Measurements from ENCODE around the gene RFTN2.
"Not testable (repeated sequence)": the region's sequence is repeated elsewhere in the genome, so short reads cannot be mapped to it uniquely, and the experiment has no call there.

Gene RFTN2

DNA sequence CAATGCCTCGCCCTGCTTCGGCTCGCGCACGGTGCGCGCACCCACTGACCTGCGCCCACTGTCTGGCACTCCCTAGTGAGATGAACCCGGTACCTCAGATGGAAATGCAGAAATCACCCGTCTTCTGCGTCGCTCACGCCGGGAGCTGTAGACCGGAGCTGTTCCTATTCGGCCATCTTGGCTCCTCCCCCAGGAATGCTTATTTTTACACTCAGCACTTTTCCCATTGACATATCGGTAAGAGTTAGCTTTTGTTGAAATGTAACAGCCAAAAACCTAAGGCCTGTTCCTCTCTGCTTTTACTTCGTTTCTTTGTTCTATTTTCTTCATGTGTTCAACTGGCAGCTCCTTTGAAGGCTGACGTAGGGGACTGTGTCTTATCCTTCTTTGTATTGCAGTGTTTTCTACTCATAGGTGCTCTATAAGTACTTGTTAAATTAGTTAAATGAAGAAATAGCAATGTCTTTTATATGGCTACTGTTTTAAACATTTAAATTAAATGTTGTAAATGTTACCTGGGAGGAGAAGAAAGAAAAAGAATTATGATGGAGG lies 34.7 kb downstream of the RFTN2 start:
- peak overlapping the region; percentile 49 for H3K4me3 ChIP-seq (ENCODE audit: low read depth, low read length)
- H3K27me3 ChIP-seq (ENCODE audit: control insufficient read depth, insufficient read depth, low read length); H3K36me3 ChIP-seq (ENCODE audit: control insufficient read depth, insufficient read depth, low read length); H3K9ac ChIP-seq (ENCODE audit: low read depth, low read length); H3K9me3 ChIP-seq (ENCODE audit: control insufficient read depth, insufficient read depth, low read length); H3K4me1 ChIP-seq (ENCODE audit: control insufficient read depth, insufficient read depth, low read length): not testable (repeated sequence)
- H3K27ac ChIP-seq (ENCODE audit: low read depth, low read length): peak overlapping the region; percentile 47

DNA sequence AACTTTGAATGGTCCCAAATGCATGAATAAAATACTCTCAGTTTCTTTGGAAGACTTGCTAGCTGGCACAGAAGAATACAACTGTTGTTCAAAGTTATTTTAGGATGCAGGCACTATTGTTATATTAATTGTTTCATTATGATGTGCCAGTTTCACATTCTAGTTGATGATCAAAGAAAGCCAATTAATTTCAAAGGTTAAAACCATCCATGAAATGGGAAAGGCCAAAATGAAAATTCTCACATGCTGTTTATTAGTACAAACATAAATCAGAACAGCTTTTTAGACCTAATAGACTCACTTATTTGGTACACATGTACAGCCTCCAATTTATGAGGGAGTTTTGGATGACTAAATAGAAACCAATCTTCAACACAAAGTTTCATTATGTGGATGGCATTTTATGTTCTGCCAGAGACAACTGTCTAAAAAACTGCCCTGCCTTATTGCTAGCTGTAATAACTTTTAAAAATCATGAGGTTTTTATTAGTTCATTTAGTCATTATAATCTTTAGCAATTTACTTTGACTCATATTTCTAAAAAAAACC lies 42.2 kb downstream of the RFTN2 start:
- Histone ChIP-seq H3K4me3 (ENCODE audit: low read depth, low read length) (no peak overlapping the region), H3K27ac (ENCODE audit: low read depth, low read length) (no peak overlapping the region), H3K9me3 (ENCODE audit: control insufficient read depth, insufficient read depth, low read length) (no peaks in the 10 kb centered on the region), H3K27me3 (ENCODE audit: control insufficient read depth, insufficient read depth, low read length) (no peaks in the 10 kb centered on the region), H3K9ac (ENCODE audit: low read depth, low read length) (no peak overlapping the region), H3K4me1 (ENCODE audit: control insufficient read depth, insufficient read depth, low read length) (peaks cover 6% of the 10 kb centered on the region), H3K36me3 (ENCODE audit: control insufficient read depth, insufficient read depth, low read length) (no peaks in the 10 kb centered on the region)

DNA sequence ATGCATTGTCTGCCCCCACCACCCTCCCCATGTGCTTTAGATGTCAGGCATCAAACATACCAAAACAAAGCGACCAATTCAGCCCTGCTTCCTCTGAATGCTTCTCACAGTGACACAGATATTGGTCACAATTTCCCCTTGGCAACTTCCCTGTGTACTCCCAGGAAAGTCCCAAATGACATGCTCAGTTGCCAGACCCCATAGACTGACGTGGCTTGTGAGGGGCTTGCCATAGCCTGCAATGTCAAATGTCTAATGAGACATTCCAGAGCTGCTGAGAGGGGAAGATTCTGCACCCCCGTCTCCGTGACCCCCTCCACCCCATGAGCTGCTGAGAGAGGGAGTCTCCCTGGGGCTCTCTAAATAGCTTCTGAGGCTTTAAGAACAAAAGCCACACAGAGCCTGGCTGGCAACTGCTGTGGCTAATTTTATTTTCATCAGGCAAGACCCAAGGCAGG lies 47.3 kb downstream of the RFTN2 start:
- Histone ChIP-seq H3K36me3 (ENCODE audit: control insufficient read depth, insufficient read depth, low read length) (no peaks in the 10 kb centered on the region), H3K9me3 (ENCODE audit: control insufficient read depth, insufficient read depth, low read length) (no peaks in the 10 kb centered on the region), H3K9ac (ENCODE audit: low read depth, low read length) (no peak overlapping the region), H3K27me3 (ENCODE audit: control insufficient read depth, insufficient read depth, low read length) (no peaks in the 10 kb centered on the region), H3K4me1 (ENCODE audit: control insufficient read depth, insufficient read depth, low read length) (peaks cover 10% of the 10 kb centered on the region), H3K27ac (ENCODE audit: low read depth, low read length) (peak overlapping the region; percentile 33), H3K4me3 (ENCODE audit: low read depth, low read length) (no peak overlapping the region)

DNA sequence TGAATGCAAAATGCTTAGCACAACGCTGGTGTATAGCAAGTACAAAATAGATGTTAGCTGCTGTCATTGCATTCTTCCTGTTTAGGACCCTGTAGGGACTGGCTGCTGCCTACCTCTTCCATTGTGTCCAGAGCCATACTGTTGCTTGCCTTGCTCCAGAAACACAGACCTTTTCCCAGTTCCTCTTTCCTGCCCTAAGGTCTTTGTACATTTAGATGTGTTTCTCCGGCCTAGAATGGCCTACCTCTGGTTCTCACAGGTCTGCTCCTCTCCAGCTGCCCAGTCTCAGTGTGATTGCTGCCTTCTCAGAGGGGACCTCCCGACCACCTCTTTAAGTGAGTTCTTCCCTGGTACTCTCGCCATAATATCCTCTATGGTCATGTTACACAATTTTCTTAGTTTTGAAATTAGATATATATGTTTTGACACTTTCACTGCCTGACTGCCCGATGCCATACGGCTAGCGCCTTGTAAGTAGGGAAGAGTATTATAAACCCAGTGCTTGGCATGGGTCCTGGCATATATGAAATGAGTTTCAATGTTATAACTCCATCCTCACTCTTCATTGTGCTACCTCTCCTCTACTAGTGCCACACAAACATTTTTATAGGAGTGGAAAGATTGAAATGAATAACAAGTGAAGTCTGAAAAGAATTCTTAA lies 48.3 kb downstream of the RFTN2 start:
- no peak overlapping the region for H3K9ac ChIP-seq (ENCODE audit: low read depth, low read length)
- H3K9me3 ChIP-seq (ENCODE audit: control insufficient read depth, insufficient read depth, low read length): no peaks in the 10 kb centered on the region
- H3K36me3 ChIP-seq (ENCODE audit: control insufficient read depth, insufficient read depth, low read length): no peaks in the 10 kb centered on the region
- H3K27me3 ChIP-seq (ENCODE audit: control insufficient read depth, insufficient read depth, low read length): no peaks in the 10 kb centered on the region
- H3K4me3 ChIP-seq (ENCODE audit: low read depth, low read length): no peak overlapping the region
- peaks cover 10% of the 10 kb centered on the region for H3K4me1 ChIP-seq (ENCODE audit: control insufficient read depth, insufficient read depth, low read length)
- H3K27ac ChIP-seq (ENCODE audit: low read depth, low read length): no peak overlapping the region

DNA sequence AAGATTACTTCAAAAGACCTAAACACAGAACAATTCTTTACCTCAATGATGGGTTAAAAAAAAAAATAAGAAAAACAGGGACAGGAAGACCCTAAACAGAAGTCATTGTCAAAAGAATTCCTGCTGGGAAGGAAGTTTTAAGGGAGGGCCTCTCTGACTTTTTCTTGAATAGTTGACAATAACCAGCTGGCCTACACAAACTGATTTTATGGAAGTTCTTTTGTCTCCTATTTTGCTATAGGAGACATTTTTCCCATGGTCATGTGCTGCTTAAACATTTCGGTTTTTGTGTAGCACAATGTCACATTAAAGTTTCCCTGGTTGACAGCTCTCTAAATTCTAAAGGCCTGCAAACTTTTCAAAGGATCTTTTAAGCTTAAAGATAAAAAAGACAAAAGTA lies 55.3 kb downstream of the RFTN2 start:
- no peak overlapping the region for H3K9ac ChIP-seq (ENCODE audit: low read depth, low read length)
- H3K27ac ChIP-seq (ENCODE audit: low read depth, low read length): peak overlapping the region; percentile 72
- H3K4me1 ChIP-seq (ENCODE audit: control insufficient read depth, insufficient read depth, low read length): peaks cover 12% of the 10 kb centered on the region
- H3K4me3 ChIP-seq (ENCODE audit: low read depth, low read length): no peak overlapping the region
- no peaks in the 10 kb centered on the region for H3K36me3 ChIP-seq (ENCODE audit: control insufficient read depth, insufficient read depth, low read length)
- H3K27me3 ChIP-seq (ENCODE audit: control insufficient read depth, insufficient read depth, low read length): no peaks in the 10 kb centered on the region
- H3K9me3 ChIP-seq (ENCODE audit: control insufficient read depth, insufficient read depth, low read length): no peaks in the 10 kb centered on the region

DNA sequence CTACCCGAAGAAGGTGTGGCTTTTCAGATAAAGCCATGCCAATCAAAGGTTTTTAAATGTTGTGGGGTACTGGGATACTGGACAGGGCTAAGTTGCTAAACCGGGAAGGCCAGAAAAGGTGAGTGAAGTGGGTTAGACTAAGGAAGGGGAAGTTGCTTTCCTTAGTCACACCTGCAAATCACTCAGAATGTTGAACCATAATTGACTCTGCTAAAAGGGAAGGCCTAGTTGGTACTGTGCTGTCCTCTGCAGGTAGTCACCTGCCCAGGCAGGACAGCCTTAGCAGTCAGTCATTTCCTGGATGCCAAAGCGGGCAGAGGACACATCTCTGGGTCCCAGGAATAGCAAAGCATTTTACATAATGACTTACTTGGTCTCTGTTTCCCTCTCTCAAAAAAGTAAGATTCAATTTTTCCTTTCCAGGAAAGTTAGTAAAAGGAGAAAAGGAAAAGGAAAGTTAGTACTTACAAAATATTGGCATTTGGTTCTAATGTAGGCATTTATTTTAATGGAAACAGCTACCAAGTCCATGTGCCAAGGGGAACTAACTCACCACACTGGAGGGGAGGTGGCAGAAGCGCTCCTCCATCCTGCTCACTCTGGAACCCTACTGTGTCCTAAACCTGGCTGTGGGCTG lies 60.3 kb downstream of the RFTN2 start:
- no peaks in the 10 kb centered on the region for H3K9me3 ChIP-seq (ENCODE audit: control insufficient read depth, insufficient read depth, low read length)
- no peaks in the 10 kb centered on the region for H3K36me3 ChIP-seq (ENCODE audit: control insufficient read depth, insufficient read depth, low read length)
- H3K4me3 ChIP-seq (ENCODE audit: low read depth, low read length): no peak overlapping the region
- no peaks in the 10 kb centered on the region for H3K27me3 ChIP-seq (ENCODE audit: control insufficient read depth, insufficient read depth, low read length)
- peaks cover 14% of the 10 kb centered on the region for H3K4me1 ChIP-seq (ENCODE audit: control insufficient read depth, insufficient read depth, low read length)
- H3K27ac ChIP-seq (ENCODE audit: low read depth, low read length): no peak overlapping the region
- no peak overlapping the region for H3K9ac ChIP-seq (ENCODE audit: low read depth, low read length)

DNA sequence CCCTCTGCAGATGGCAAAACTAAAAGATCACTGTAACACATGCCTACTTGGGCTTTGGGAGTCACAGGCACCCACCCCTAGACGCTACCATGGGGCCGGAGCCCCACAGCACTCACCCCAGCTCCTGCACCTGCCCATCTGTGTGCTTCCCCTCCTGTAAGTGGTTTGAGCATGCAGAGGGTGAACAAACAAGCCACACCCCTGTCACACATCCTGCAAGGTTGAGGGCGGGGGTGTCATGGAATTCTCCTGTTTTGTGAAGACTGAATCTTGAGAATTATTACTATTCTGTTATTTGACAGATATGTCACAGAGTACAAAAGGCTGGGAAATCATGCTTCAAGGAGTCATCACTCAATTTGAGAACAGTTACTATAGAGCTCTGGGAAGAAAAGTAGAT lies 60.9 kb downstream of the RFTN2 start:
- H3K36me3 ChIP-seq (ENCODE audit: control insufficient read depth, insufficient read depth, low read length): no peaks in the 10 kb centered on the region
- H3K27me3 ChIP-seq (ENCODE audit: control insufficient read depth, insufficient read depth, low read length): no peaks in the 10 kb centered on the region
- no peak overlapping the region for H3K9ac ChIP-seq (ENCODE audit: low read depth, low read length)
- H3K27ac ChIP-seq (ENCODE audit: low read depth, low read length): no peak overlapping the region
- H3K4me1 ChIP-seq (ENCODE audit: control insufficient read depth, insufficient read depth, low read length): peaks cover 9% of the 10 kb centered on the region
- H3K9me3 ChIP-seq (ENCODE audit: control insufficient read depth, insufficient read depth, low read length): no peaks in the 10 kb centered on the region
- H3K4me3 ChIP-seq (ENCODE audit: low read depth, low read length): no peak overlapping the region

DNA sequence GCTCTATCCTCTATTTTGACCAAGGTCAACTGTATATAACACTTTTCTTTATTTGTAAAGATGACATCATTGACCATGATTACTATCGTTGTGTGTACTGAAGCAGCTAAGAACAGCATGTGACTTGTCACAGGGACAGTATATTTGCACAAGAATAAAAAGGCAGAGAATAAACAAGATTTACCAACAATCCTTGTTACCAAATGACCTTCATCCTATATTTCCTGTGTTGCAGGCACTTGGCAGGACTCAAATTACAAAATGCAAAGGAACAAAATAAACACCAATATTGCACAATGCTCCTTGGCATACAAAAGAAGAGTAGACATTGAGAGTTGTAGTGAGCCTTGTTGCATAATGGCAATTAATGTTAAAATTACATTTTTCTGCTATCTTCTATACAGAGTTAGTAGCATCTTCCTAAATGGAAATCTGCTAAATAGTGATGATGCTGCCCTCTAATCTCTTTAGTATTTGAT lies 61.8 kb downstream of the RFTN2 start:
- H3K36me3 ChIP-seq (ENCODE audit: control insufficient read depth, insufficient read depth, low read length): no peaks in the 10 kb centered on the region
- H3K4me3 ChIP-seq (ENCODE audit: low read depth, low read length): no peak overlapping the region
- H3K9me3 ChIP-seq (ENCODE audit: control insufficient read depth, insufficient read depth, low read length): no peaks in the 10 kb centered on the region
- H3K4me1 ChIP-seq (ENCODE audit: control insufficient read depth, insufficient read depth, low read length): peaks cover 9% of the 10 kb centered on the region
- no peak overlapping the region for H3K9ac ChIP-seq (ENCODE audit: low read depth, low read length)
- no peaks in the 10 kb centered on the region for H3K27me3 ChIP-seq (ENCODE audit: control insufficient read depth, insufficient read depth, low read length)
- H3K27ac ChIP-seq (ENCODE audit: low read depth, low read length): no peak overlapping the region

DNA sequence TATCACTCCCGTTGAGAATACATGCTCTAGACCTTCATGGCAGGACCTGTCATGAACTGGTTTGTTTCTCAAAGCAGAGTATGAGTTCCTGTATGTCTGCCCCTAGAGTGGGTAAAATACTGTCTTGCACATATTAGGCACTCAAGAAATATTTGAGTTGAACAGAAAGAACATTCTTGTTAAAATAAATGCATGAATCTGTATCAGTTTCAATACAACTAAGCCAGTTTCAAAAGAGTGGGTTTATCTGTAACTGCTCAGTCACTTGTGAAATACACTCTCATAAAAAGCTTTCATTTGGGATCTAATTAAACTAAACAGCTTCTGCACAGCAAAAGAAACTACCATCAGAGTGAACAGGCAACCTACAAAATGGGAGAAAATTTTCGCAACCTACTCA lies 69.2 kb downstream of the RFTN2 start:
- Histone ChIP-seq H3K27me3 (ENCODE audit: control insufficient read depth, insufficient read depth, low read length) (no peaks in the 10 kb centered on the region), H3K27ac (ENCODE audit: low read depth, low read length) (no peak overlapping the region), H3K36me3 (ENCODE audit: control insufficient read depth, insufficient read depth, low read length) (no peaks in the 10 kb centered on the region), H3K9me3 (ENCODE audit: control insufficient read depth, insufficient read depth, low read length) (no peaks in the 10 kb centered on the region), H3K4me1 (ENCODE audit: control insufficient read depth, insufficient read depth, low read length) (no peaks in the 10 kb centered on the region), H3K4me3 (ENCODE audit: low read depth, low read length) (no peak overlapping the region), H3K9ac (ENCODE audit: low read depth, low read length) (no peak overlapping the region)

DNA sequence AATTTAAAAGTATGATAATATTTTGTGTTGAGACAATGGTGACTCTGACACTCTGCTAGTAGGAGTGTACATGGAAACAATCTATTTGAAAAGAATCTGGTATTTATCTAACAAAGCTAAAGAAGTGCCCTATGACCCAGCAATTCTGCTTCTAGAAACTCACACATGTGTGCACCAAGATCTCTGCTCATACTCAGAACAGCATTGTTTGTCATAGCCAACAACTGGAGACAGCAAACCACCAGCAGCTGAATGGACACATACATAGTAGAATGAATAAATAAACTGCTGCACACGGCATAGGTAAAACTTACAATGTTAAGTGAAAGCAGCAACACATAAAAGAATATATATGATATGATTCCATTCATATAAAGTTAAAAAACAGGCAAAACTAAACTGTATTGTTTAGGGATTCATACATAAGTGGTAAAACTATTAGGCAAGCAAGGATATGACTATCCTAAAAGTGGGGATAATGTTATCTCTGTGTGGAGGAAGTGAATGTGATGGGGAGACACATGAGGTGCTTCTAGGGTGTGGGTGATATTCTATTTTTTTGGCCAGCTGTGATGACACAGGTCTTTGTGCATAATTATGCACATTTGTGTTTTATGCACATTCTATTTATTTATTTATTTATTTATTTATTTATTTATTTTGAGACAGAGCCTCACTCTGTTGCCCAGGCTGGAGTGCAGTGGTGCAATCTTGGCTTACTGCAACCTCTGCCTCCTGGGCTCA lies 71.1 kb downstream of the RFTN2 start:
- no peak overlapping the region for H3K27ac ChIP-seq (ENCODE audit: low read depth, low read length)
- no peaks in the 10 kb centered on the region for H3K4me1 ChIP-seq (ENCODE audit: control insufficient read depth, insufficient read depth, low read length)

More for the DNA sequence above, 71.1 kb downstream of the RFTN2 start:
- Histone ChIP-seq H3K9me3 (ENCODE audit: control insufficient read depth, insufficient read depth, low read length) (no peaks in the 10 kb centered on the region), H3K36me3 (ENCODE audit: control insufficient read depth, insufficient read depth, low read length) (no peaks in the 10 kb centered on the region), H3K27me3 (ENCODE audit: control insufficient read depth, insufficient read depth, low read length) (no peaks in the 10 kb centered on the region), H3K4me3 (ENCODE audit: low read depth, low read length) (no peak overlapping the region), H3K9ac (ENCODE audit: low read depth, low read length) (no peak overlapping the region)

Data from HUES48 (cell line).